Body of pancreas (tissue), 4 donors: ENCODE measurements around the gene LDB2.

Experiments used
- CTCF ChIP-seq, 7 experiments: fragments of 450-650 bp in 4 of 7; fragments of 200-600 bp in 3 of 7; sonication (generic) in 3 of 7; IDR thresholded peaks; one replicate each; pipeline ENCODE4 v1.5.1; 2016 to 2019; ENCODE audit warnings: antibody characterized with exemption in 7 of 7
- POLR2A ChIP-seq, 3 donors: fragments of 450-650 bp; IDR thresholded peaks; one replicate each; pipeline ENCODE4 v1.6.1; 2016; ENCODE audit warnings: antibody characterized with exemption in 3 of 3, mild to moderate bottlenecking in 2 of 3

- TF ChIP-seq CTCF (IDR thresholded peaks at IDR 0.05) (no peak), POLR2A (IDR thresholded peaks at IDR 0.05) (no peak)
These were observed 78.8 kb downstream of the LDB2 start for GRCh38 chr4:16819652-16820051.
